ENCODE results near the gene TMED8. TPM values are rescaled to one million over a fixed set of nuclear protein-coding genes. Genes with fewer than 3 reads are reported as not detected.

The TMED8 gene
- total and polyA plus RNA-seq, 2 of the 13 experiments (the other 11 are each of a cell fraction or from before 2014, with no cell fraction given): 6.0 to 11.7 TPM

- H3K9me3 ChIP-seq (ENCODE audit: low read length): no peaks in the 10 kb centered on the region
- no peak for TF ChIP-seq TFDP2 (CRISPR knock-in tag; IDR thresholded peaks at IDR 0.05)
- TF ChIP-seq IRF9 (CRISPR knock-in tag; IDR thresholded peaks at IDR 0.05; ENCODE audit: borderline replicate concordance): no peak
- no peak for TF ChIP-seq NFATC3 (CRISPR knock-in tag; IDR thresholded peaks at IDR 0.05)
- TF ChIP-seq ZNF547 (CRISPR knock-in tag; IDR thresholded peaks at IDR 0.05): no peak
- TF ChIP-seq NCOA5 (CRISPR knock-in tag; IDR thresholded peaks at IDR 0.05): no peak
- no peak for TF ChIP-seq NKX3-1 (CRISPR knock-in tag; IDR thresholded peaks at IDR 0.05)
- TF ChIP-seq HNRNPL (IDR thresholded peaks at IDR 0.05; ENCODE audit: low read depth, low read length): no peak
- no peak for TF ChIP-seq ZSCAN20 (CRISPR knock-in tag; IDR thresholded peaks at IDR 0.05; ENCODE audit: borderline replicate concordance)
- TF ChIP-seq ZBTB40 (IDR thresholded peaks at IDR 0.05): no peak
- no peak for TF ChIP-seq ZBTB40 (CRISPR knock-in tag; IDR thresholded peaks at IDR 0.05)
- TF ChIP-seq ZBTB3 (CRISPR knock-in tag; IDR thresholded peaks at IDR 0.05; ENCODE audit: borderline replicate concordance, low read depth): no peak
- H3K36me3 ChIP-seq (replicated peaks in 1 of 2; ENCODE audit: control insufficient read depth in 1 of 2, insufficient read depth in 2 of 2, low read length in 2 of 2): no peaks in the 10 kb centered on the region
- WGBS (ENCODE audit: low lambda C conversion rate): 79% methylated on average over 3 of the region's 3 CpGs
- intact Hi-C loops (cut with micrococcal nuclease; ENCODE audit: unreplicated experiment) (no loop called here), in situ Hi-C loops (cut with HindIII; ENCODE audit: extremely low pct_ligation_motif_present, low pct_unique_long_range_greater_than_20kb) (no loop called here)
- BruUV-seq (replicated peaks): no TSS peak
- ChIA-PET CTCF (ENCODE audit: low intra/inter-chr PET ratio, low total read pairs) (no interaction called here), POLR2A (no interaction called here)
- no peaks in the 10 kb centered on the region for H4K20me1 ChIP-seq (ENCODE audit: insufficient read depth, low read length)
- H3K4me1 ChIP-seq (ENCODE audit: insufficient read depth, low read length): peaks cover 6% of the 10 kb centered on the region
- ATAC-seq (no peak), DNase-seq (ENCODE audit: low spot score) (no peak), FAIRE-seq (no peak)
- no peak overlapping the region for H2AFZ ChIP-seq (ENCODE audit: low read length)
- H3K27ac ChIP-seq (ENCODE audit: extremely low read length, insufficient read depth, low read length): no peak overlapping the region
- no peak overlapping the region for H3K4me3 ChIP-seq (replicated peaks in 1 of 3; ENCODE audit: insufficient read depth in 1 of 3, low read depth in 2 of 3, low read length in 3 of 3)
- no peaks in the 10 kb centered on the region for H3K79me2 ChIP-seq (ENCODE audit: insufficient read depth, low read length)
- H3K27me3 ChIP-seq (ENCODE audit: control insufficient read depth in 1 of 2, insufficient read depth in 2 of 2, low read length in 2 of 2): no peaks in the 10 kb centered on the region
- H3K4me2 ChIP-seq (ENCODE audit: low read depth, low read length): no peak overlapping the region
- no peak overlapping the region for H3K9ac ChIP-seq (ENCODE audit: insufficient read depth, low read depth, low read length)
Observed at GRCh38 chr14:77403768-77404167, 26.9 kb upstream of the TMED8 start.
